Mammary microvascular endothelial cell (primary cell): Measurements from ENCODE around the gene KIF3C. TPM values are rescaled to one million over a fixed set of nuclear protein-coding genes. Genes with fewer than 3 reads are reported as not detected.

Source experiments
- total RNA-seq: library from RNA; depleted of rRNA; stranded (reverse); fragments of >200 nt; gene quantifications from 2 replicates; pipeline ENCODE4 v1.2.3, GENCODE V29; 2015

Gene KIF3C
- 10.2 and 10.4 TPM in 2 replicates for total RNA-seq

GRCh38 chr2:25982273-25982967, at the start of gene KIF3C:
Gene KIF3C (minus strand): TSS chr2:25982497. CDS start chr2:25981917, 580 bp downstream.

GRCh38 chr2:25878361-25879132, 103.8 kb downstream of the KIF3C start, which contains the start of gene ASXL2:
Gene ASXL2 (minus strand): TSS chr2:25878487. CDS start chr2:25878222, 265 bp downstream.

Other genes starting within 250 kb of the KIF3C start
- gene ASXL2, start 104.0 kb downstream of the KIF3C start, total RNA-seq: 10.0 and 12.8 TPM in 2 replicates
- 93.2 and 93.3 TPM in 2 replicates for gene RAB10, start 51.6 kb upstream of the KIF3C start, total RNA-seq
- 0.20 and 0.25 TPM in 2 replicates for gene GAREM2, start 190.6 kb upstream of the KIF3C start, total RNA-seq